Measurements from ENCODE around the gene MXD1.

GRCh38 chr2:69948963-69949645, 34.2 kb downstream of the MXD1 start:
- no peak for TF ChIP-seq POLR2A (IDR thresholded peaks at IDR 0.05)
- no peak for TF ChIP-seq CTCF (IDR thresholded peaks at IDR 0.05)
